22Rv1 (cell line): ENCODE data around the gene DLG1.

Experiments used
- ZFX ChIP-seq: fragments of 450-650 bp; IDR thresholded peaks from 2 replicates; pipeline ENCODE4 v1.6.1; 2017; ENCODE audit warnings: antibody characterized with exemption, borderline replicate concordance
- TF ChIP-seq, protein P1 (sequence below): fragments of 450-650 bp; IDR thresholded peaks from 2 replicates; pipeline ENCODE4 v1.5.1; 2017; ENCODE audit warnings: mild to moderate bottlenecking

DNA sequence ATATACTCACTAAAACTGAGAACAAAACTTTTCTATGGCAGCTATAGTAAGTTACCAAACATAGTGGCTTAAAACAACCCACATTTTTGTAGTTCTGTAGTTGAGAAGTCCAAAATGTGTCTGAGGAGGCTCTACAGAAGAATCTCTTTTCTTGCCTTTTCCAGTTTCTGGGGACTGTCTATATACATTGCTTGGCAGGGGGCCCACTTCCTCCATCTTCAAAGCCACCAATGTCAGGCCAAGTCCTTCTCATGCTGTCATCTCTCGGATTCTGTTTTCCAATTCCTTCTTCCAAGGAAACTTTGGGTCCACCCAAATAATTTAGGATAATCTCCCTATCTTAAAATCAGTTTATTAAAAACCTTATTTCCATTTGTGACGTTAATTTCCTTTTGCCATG is 92.7 kb downstream of the DLG1 start:
- TF ChIP-seq, protein P1, sequence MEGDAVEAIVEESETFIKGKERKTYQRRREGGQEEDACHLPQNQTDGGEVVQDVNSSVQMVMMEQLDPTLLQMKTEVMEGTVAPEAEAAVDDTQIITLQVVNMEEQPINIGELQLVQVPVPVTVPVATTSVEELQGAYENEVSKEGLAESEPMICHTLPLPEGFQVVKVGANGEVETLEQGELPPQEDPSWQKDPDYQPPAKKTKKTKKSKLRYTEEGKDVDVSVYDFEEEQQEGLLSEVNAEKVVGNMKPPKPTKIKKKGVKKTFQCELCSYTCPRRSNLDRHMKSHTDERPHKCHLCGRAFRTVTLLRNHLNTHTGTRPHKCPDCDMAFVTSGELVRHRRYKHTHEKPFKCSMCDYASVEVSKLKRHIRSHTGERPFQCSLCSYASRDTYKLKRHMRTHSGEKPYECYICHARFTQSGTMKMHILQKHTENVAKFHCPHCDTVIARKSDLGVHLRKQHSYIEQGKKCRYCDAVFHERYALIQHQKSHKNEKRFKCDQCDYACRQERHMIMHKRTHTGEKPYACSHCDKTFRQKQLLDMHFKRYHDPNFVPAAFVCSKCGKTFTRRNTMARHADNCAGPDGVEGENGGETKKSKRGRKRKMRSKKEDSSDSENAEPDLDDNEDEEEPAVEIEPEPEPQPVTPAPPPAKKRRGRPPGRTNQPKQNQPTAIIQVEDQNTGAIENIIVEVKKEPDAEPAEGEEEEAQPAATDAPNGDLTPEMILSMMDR = no peak
- TF ChIP-seq ZFX = no peak
